CD4-positive, alpha-beta T cell treated with Interleukin-17A for 1 hour (primary cell): Measurements from ENCODE around the gene PTPRG.

Experiments used
- DNase-seq: peaks from one replicate; pipeline ENCODE4 v3.0.0-alpha.2; 2020

Gene PTPRG

GRCh38 chr3:61943975-61944374 lies 382.6 kb downstream of the PTPRG start:
- DNase-seq, result no peak

- no peak for DNase-seq
Observed at GRCh38 chr3:61944726-61945125, 383.4 kb downstream of the PTPRG start.

GRCh38 chr3:61945657-61946056 lies 384.3 kb downstream of the PTPRG start:
- DNase-seq, result no peak

GRCh38 chr3:61946570-61947324 lies 385.4 kb downstream of the PTPRG start:
- DNase-seq, result no peak

DNA sequence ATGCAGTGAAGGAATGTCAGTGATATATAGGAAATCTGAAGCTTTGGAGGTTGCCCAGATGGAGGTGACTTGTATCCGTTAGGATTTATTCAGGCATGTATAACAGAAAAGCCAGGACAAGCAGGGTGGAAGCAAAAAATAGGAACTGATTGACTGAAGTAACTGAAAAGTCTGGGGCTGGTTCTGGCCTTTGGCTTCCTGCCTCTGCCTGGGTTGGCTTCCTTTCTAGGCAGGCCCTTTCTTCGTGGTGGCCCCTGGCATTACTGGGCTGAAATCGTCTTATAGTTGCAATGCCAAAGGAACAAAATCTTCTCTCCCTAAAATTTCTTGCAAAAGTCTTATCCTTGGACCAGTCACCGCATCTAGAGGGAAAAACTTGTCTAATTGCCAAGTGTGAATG lies 386.1 kb downstream of the PTPRG start:
- DNase-seq, result no peak

GRCh38 chr3:61948699-61949305 lies 387.4 kb downstream of the PTPRG start:
- no peak for DNase-seq

- DNase-seq, result no peak
Observed at GRCh38 chr3:61954097-61954540, 392.7 kb downstream of the PTPRG start.

DNA sequence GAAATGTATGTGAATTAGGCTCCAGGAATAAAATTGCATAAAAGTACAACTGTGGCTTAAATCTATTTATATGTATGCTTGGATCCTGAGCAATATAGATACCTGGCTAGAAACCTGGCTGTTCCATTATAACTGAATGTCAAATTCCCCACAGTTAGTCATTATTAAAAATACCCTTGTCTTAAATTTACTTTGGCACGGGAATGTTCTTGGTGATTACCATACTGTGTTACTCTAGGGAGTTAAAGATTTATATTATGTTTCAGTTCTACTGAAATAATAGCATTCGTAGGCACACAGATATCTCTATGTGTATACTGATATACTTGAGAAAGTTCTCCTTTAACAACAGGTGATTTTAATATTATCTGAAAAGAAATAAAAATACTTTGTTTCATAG lies 394.1 kb downstream of the PTPRG start:
- no peak for DNase-seq

DNA sequence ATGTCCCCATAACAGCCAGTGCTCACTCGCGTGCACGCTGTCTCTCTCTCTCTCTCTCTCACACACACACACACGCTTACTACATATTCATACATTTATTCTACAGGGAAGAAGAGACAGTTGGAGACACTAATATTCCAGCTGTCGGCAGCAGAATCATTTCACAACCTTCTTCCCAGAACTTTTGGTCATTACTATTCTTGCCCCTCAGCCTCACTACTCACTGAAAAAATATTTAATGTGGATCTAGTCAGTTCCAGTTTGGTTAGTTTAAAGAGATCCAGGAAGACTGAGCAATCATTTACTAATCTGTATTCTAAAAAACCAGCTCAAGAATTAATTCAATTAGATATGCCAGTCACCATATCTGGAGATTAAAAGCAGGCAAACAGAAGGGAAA lies 394.9 kb downstream of the PTPRG start:
- DNase-seq, result no peak

DNA sequence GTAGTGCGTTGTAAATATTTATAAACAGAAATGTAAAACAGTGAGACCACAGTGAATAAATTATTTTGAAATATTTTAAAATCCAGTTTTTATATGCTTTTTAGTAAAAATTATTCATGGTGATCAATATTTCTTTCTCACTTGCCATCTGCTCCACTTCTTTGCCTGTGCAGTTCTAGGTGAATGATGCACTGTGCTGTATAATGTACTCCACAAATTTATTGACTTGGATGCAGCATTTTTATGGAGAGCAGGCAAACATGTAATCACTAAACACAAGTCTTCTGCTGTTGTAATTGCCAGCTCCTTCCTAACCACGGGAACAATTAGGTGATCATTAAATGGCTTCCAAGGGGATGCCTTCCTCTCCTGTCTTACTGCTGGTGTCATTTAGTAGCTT lies 395.9 kb downstream of the PTPRG start:
- no peak for DNase-seq

DNA sequence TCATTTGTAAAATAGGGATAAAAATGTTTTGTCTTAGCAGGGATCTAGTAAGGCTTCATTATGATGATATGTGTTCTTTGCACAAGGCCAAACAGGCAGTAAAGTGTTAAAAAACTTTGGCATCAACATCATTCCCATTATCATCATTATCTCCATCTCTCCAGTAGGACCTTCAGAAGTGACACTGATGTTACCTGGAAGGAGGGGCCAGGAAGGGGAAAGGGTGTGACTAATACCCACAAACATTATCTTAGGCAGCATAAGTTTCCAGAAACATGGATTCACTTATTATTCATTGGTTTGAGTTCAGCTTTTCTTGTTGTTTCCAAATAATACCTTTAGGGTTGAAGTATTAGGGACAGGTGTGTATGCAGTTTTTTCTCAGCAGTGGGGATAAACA lies 399.6 kb downstream of the PTPRG start:
- DNase-seq, result no peak

DNA sequence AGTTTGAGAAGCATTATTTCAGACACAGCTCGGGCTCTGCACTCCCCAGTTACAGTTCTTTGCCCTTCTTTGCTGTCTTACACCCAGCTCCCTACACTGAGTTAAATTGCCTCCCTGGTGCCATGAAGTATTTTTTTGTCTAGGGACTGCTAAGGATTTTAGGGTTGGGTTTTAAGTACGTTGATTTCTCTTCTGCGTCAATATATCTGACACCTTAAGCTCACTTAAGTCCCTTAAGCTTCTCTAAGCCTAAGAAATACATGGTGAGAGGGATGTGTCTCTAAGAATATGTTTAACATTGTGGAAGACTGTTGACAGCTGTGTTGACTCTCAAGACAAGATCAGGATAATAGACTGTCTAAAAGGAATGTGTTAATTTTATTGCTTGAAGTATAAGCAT lies 400.5 kb downstream of the PTPRG start:
- DNase-seq, result no peak

- no peak for DNase-seq
Observed at GRCh38 chr3:61964566-61964965, 403.2 kb downstream of the PTPRG start.

DNA sequence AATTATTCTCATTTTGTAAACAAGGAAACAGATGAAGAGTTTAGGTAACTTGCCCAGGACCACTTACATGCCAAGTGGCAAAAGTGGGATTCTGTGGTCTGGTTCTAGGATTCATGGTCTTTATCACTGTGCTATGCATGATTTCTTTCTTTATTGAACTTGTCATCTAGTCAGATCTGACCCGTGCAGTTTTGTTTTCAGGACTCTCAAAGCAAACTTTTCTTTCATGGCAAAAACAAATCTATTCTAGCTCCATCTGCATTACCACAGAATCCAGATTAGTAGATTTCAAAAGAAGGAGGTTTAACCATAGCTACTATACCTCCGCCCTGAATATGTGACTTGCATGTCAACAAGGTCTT lies 404.4 kb downstream of the PTPRG start:
- DNase-seq, result no peak

DNA sequence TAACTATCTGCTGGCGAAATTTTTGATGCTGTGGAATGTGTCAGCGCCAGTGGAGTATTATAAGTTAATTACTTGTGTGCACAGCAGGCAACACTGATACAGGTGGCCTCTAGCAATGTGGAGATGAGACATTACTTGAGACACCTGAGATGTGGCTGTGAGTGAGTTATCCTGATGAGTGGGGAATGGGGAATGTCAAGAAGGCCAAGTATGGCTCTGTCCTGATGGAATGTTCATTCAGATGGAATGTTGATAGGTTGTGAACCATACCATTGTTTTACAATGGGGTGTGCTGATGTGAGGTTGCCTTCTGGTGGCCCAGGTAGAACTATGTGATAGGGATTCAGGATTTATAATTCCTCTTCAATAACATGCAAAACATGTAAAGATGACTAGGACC lies 404.8 kb downstream of the PTPRG start:
- no peak for DNase-seq

- DNase-seq, result no peak
Observed at GRCh38 chr3:61967019-61967418, 405.6 kb downstream of the PTPRG start.

DNA sequence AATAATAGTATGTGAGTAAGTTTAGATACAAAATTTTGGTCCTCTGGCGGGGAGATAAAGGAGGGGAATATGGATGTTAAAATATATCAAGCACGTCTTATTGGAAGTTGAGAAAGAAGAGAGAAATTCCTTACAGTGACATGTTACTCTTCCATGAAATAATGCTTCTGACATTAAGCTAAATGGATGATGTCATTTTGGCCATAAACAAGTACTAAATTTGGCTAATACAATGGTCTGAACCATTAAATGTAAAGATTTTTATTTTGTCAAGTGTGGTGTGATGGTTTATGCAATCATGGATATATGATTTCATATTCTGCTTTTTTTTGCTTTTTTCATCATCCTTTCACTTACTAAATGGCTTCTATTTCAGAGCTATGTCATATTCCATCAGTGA lies 406.6 kb downstream of the PTPRG start:
- DNase-seq, result no peak

DNA sequence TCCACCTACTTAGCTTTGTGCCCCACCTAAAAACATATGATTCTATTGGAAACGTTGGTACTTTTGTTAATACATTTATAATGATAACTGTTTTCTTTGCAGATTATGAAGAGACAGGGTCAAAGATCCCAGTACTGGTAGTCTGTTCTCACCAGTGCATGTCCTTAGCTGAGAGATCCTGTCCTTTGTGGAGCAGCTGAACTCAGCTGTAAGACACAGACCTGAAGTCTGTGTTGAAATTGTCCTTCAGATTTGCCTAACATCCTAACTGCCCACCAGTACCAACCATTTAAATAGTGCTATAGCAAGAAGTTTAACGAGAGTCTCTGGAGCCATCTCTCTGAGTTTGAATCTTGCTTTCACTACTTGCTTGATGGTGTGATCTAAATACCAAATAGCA lies 413.3 kb downstream of the PTPRG start:
- DNase-seq, result no peak

- no peak for DNase-seq
Observed at GRCh38 chr3:61975199-61975598, 413.8 kb downstream of the PTPRG start.

DNA sequence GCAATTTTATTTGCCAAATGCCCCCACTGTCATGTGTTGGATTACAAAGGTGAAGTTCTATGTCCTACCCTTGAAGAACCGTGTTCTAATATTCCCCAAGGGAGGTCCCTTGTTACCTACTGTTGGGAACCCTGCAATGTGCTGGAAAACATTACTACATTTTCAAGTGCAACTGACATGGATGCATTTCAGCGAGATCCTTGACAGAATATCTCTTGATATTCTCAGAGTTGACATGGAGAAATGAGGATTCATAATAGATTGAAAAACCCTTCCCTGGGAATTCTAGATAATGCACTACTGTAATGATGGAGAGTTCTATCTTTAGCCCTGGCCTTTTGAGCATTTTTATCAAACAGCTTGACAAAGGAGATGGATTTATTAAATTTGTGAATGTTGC lies 414.6 kb downstream of the PTPRG start:
- DNase-seq, result no peak

DNA sequence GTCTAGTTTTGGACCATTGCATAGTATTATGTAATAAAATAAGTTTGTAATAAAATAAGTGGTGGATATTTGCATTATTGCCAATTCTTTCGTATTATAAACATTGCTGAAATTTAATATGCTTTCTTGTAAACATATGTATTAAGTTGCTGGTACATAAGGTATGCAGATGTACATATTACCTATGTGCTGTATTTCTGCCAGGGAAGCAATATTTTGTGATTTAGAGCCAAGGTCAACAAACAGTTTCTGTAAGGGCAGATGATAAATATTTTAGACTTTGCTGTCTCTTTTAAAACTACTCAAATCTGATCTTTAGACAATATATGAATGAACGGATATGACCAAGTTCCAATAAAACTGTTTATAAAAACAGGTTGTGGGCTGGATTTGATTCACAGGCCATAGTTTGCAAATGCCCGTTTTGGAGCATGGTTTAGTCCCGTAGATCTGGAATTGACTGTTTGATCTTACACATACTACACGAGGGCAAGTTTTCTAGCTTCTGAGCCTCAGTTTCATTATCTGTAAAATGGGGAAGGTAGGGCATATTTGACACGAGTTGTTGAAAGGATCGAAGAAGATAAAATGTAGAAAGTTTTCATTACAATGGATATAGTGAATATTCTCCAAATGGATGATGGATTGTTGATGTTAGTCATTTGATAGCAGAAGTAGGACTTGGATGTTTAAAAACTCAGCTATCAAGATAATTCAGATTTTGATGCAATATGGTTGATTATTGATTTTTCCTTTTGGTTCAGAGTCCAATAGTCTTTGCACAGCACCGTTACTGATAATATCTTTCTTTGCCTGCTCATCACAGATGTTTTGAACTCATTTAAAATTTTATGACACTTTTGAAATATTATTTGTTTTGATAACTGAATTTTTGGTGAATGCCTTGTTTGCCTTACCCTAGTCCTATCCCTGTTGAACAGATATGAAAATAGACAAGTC lies 417.4 kb downstream of the PTPRG start:
- no peak for DNase-seq

DNA sequence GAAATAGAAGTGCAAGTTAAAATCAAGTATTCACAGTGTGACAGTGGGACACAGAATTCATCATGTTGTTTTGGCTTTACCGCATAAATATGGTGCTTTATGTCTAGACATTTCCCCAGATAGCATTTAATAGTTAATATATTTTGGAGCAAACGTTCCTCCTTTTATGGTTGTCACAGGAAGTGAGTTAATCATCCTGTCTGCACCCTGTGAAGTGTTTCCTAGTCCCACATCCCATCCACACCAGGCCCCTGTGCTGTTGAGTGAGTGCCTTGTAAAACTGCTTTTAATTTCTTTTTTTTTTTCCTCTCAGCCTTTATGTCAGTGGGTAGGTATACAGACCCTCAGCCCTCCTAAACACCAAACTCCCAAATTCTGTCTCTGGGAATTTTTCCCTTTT lies 418.3 kb downstream of the PTPRG start:
- DNase-seq, result no peak

- DNase-seq, result no peak
Observed at GRCh38 chr3:61980041-61980440, 418.7 kb downstream of the PTPRG start.

DNA sequence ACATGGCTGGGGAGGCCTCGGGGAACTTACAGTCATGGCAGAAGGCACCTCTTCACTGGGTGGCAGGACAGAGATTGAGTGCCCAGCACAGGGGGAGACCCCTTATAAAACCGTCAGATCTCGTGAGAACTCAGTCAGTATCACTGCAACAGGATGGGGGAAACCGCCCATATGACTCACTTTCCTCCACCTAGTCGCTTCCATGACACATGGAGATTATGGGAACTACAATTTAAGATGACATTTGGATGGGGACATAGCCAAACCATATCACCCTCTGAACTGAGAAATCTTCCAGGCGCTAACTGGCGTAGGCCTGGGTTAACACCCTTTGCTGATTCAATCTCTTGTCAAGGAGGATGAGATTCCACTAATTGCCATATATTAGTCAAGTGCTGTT lies 419.7 kb downstream of the PTPRG start:
- DNase-seq, result no peak
